ENCODE measurements around the gene UPF1.

Gene UPF1

GRCh38 chr19:18856385-18857126, 24.8 kb downstream of the UPF1 start:
- DNase-seq (ENCODE audit: low spot score), result no peak
- TF ChIP-seq CTCF (IDR thresholded peaks at IDR 0.05; ENCODE audit: extremely low read depth, insufficient read depth, missing control alignments), result peak; percentile 33
- in situ Hi-C loops (cut with MboI; ENCODE audit: low pct_unique_long_range_greater_than_20kb, low sequenced_read_pairs, unreplicated experiment), result no loop called here

- no peak for DNase-seq (ENCODE audit: low spot score)
- in situ Hi-C loops (cut with MboI; ENCODE audit: low pct_unique_long_range_greater_than_20kb, low sequenced_read_pairs, unreplicated experiment), result no loop called here
- TF ChIP-seq CTCF (IDR thresholded peaks at IDR 0.05; ENCODE audit: extremely low read depth, insufficient read depth, missing control alignments), result no peak
Measured at GRCh38 chr19:18857223-18857622, 25.5 kb downstream of the UPF1 start.

GRCh38 chr19:18858906-18859646, 27.3 kb downstream of the UPF1 start:
- TF ChIP-seq CTCF (IDR thresholded peaks at IDR 0.05; ENCODE audit: extremely low read depth, insufficient read depth, missing control alignments), result no peak
- no peak for DNase-seq (ENCODE audit: low spot score)
- in situ Hi-C loops (cut with MboI; ENCODE audit: low pct_unique_long_range_greater_than_20kb, low sequenced_read_pairs, unreplicated experiment), result no loop called here

GRCh38 chr19:18859676-18860301, 28.0 kb downstream of the UPF1 start:
- in situ Hi-C loops (cut with MboI; ENCODE audit: low pct_unique_long_range_greater_than_20kb, low sequenced_read_pairs, unreplicated experiment), result no loop called here
- TF ChIP-seq CTCF (IDR thresholded peaks at IDR 0.05; ENCODE audit: extremely low read depth, insufficient read depth, missing control alignments), result no peak
- DNase-seq (ENCODE audit: low spot score), result no peak

GRCh38 chr19:18860302-18860700, 28.5 kb downstream of the UPF1 start:
- no peak for DNase-seq (ENCODE audit: low spot score)
- TF ChIP-seq CTCF (IDR thresholded peaks at IDR 0.05; ENCODE audit: extremely low read depth, insufficient read depth, missing control alignments), result no peak
- in situ Hi-C loops (cut with MboI; ENCODE audit: low pct_unique_long_range_greater_than_20kb, low sequenced_read_pairs, unreplicated experiment), result no loop called here

GRCh38 chr19:18860725-18861124, 29.0 kb downstream of the UPF1 start:
- no peak for DNase-seq (ENCODE audit: low spot score)
- in situ Hi-C loops (cut with MboI; ENCODE audit: low pct_unique_long_range_greater_than_20kb, low sequenced_read_pairs, unreplicated experiment), result no loop called here
- no peak for TF ChIP-seq CTCF (IDR thresholded peaks at IDR 0.05; ENCODE audit: extremely low read depth, insufficient read depth, missing control alignments)

Data from GM13977 (cell line).